Measurements from ENCODE around the gene TMEM130. TPM values are rescaled to one million over a fixed set of nuclear protein-coding genes. Genes with fewer than 3 reads are reported as not detected.

The TMEM130 gene
- total RNA-seq, 2 experiments from 2014 or later, result 0.38 TPM; not detected in 1

- Mint-ChIP-seq H3K27ac (no peak overlapping the region), H3K27me3 (no peaks in the 10 kb centered on the region), H3K4me1 (ENCODE audit: low read depth) (no peaks in the 10 kb centered on the region), H3K36me3 (ENCODE audit: low read depth) (peaks cover 60% of the 10 kb centered on the region), H3K4me3 (no peak overlapping the region), H3K9me3 (no peaks in the 10 kb centered on the region)
- TF ChIP-seq CTCF (IDR thresholded peaks at IDR 0.05), result no peak
- ChIA-PET POLR2A (interaction anchor here (1.2 kb wide), 2 partner anchors 14 to 23 kb away, joined by 4 read pairs; no protein-coding TSS in a partner anchor), CTCF (interaction anchor here (0.9 to 1.9 kb wide), 2 partner anchors 11 to 24 kb away, joined by 3 to 5 read pairs; partner anchors contain the start of gene TRRAP)
- ATAC-seq (no peak), DNase-seq (no peak)
- intact Hi-C loops (cut with micrococcal nuclease), result no loop called here
Observed at GRCh38 chr7:98902523-98902922, 32.7 kb upstream of the TMEM130 start.

- no peaks in the 10 kb centered on the region for H3K27me3 Mint-ChIP-seq
- no peaks in the 10 kb centered on the region for H3K4me1 Mint-ChIP-seq (ENCODE audit: low read depth)
- DNase-seq (no peak), ATAC-seq (no peak)
- ChIA-PET CTCF (no interaction called here), POLR2A (no interaction called here)
- H3K36me3 Mint-ChIP-seq (ENCODE audit: low read depth), result peaks cover 61% of the 10 kb centered on the region
- H3K27ac Mint-ChIP-seq, result no peak overlapping the region
- H3K9me3 Mint-ChIP-seq, result no peaks in the 10 kb centered on the region
- intact Hi-C loops (cut with micrococcal nuclease), result no loop called here
- no peak for TF ChIP-seq CTCF (IDR thresholded peaks at IDR 0.05)
- H3K4me3 Mint-ChIP-seq, result no peak overlapping the region
Observed at GRCh38 chr7:98900815-98901214, 31.0 kb upstream of the TMEM130 start.

GRCh38 chr7:98899816-98900215, 30.0 kb upstream of the TMEM130 start:
- POLR2A ChIA-PET, result no interaction called here
- Mint-ChIP-seq H3K4me3 (no peak overlapping the region), H3K4me1 (ENCODE audit: low read depth) (no peaks in the 10 kb centered on the region)

GRCh38 chr7:98892609-98893008, 22.8 kb upstream of the TMEM130 start:
- CTCF ChIA-PET, result interaction anchor here (4.6 kb wide), 1 partner anchor 14 kb away, joined by 23 read pairs; the partner anchor contains the start of gene TRRAP

More at GRCh38 chr7:98899816-98900215, 30.0 kb upstream of the TMEM130 start:
- Mint-ChIP-seq H3K27ac (no peak overlapping the region), H3K27me3 (no peaks in the 10 kb centered on the region), H3K9me3 (no peaks in the 10 kb centered on the region), H3K36me3 (ENCODE audit: low read depth) (peaks cover 59% of the 10 kb centered on the region)
- intact Hi-C loops (cut with micrococcal nuclease), result no loop called here
- CTCF ChIA-PET, result interaction anchor here (1.5 kb wide), 1 partner anchor 18 kb away, joined by 3 read pairs; no protein-coding TSS in a partner anchor
- no peak for TF ChIP-seq CTCF (IDR thresholded peaks at IDR 0.05)
- ATAC-seq (no peak), DNase-seq (no peak)

More at GRCh38 chr7:98892609-98893008, 22.8 kb upstream of the TMEM130 start:
- intact Hi-C loops (cut with micrococcal nuclease), result no loop called here
- peaks cover 44% of the 10 kb centered on the region for H3K36me3 Mint-ChIP-seq (ENCODE audit: low read depth)
- no peak overlapping the region for H3K4me3 Mint-ChIP-seq
- no peak overlapping the region for H3K27ac Mint-ChIP-seq
- H3K27me3 Mint-ChIP-seq, result no peaks in the 10 kb centered on the region
- POLR2A ChIA-PET, result no interaction called here
- H3K9me3 Mint-ChIP-seq, result no peaks in the 10 kb centered on the region
- H3K4me1 Mint-ChIP-seq (ENCODE audit: low read depth), result peaks cover 11% of the 10 kb centered on the region
- ATAC-seq, result no peak
- DNase-seq, result no peak
- TF ChIP-seq CTCF (IDR thresholded peaks at IDR 0.05), result no peak

Data from activated CD8-positive, alpha-beta T cell treated with anti-CD3 and anti-CD28 coated beads for 36 hours (primary cell).